Stimulated activated CD4-positive, alpha-beta T cell treated with anti-CD3 and anti-CD28 coated beads, TNF-alpha, amount 100 ng/mL, for 4 hours (primary cell): Measurements from ENCODE around the gene FKBP5.
"Not testable (repeated sequence)": the region's sequence is repeated elsewhere in the genome, so short reads cannot be mapped to it uniquely, and the experiment has no call there.

Source experiments
- DNase-seq, 3 experiments: peaks; one replicate each; pipeline ENCODE4 v3.0.0-alpha.2; 2020; ENCODE audit warnings: low read depth in 3 of 3

Gene FKBP5

GRCh38 chr6:35690484-35690883 lies 1.8 kb upstream of the FKBP5 start:
- no peak for DNase-seq

GRCh38 chr6:35690006-35690405 lies 1.3 kb upstream of the FKBP5 start:
- DNase-seq, result not testable (repeated sequence)

- peak; percentile 15 to 22 (median 19) for DNase-seq
Observed at GRCh38 chr6:35687658-35688604, 784 bp downstream of the FKBP5 start.

DNA sequence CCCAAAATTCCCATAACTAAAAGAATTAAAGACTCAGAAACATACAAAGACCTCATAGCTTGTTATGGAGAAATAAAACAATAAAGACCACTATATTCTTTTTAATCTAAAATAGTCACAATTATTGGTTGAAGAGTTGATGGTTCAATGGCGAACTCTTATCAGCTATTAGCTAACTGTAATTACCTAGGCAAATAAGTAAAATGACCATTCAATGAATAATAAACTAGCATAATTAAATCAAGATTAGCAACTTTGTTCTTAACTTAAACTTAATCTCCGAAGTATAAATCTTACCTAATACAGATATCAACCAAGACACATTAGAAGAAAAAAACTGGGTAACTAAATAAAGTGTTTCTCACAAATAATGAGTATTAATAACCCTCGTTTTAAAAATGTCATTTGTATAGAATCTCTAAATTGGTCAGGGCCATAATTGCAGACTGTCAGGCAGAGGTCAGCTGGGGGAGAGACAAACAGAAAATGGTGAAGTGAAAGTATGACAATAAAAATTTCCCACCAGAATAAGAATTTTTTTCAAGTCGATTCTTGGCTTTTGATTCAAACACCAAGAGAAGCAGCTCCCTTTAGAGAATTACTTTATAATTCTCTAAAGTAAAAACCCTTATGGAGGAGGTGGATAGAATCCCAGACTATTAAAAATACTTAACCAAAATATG lies 1.7 kb downstream of the FKBP5 start:
- no peak for DNase-seq

DNA sequence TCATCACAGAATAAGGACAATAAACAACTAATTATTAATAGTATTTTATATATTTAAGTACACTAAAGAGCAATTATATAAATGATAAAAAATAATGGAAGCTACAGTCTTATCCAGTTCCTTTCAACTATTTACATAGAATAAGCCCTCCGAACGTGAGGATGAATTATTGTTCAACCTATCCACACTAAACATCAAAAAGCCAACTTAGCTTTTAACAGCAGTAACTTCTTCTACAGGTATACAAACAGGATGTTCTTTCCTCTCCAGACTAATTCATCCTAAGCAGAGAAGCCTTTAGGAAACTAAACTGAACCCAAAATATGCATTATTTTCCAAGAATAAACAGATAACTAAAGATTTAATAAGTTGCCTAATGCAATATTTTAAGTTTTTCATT lies 2.3 kb downstream of the FKBP5 start:
- no peak for DNase-seq

DNA sequence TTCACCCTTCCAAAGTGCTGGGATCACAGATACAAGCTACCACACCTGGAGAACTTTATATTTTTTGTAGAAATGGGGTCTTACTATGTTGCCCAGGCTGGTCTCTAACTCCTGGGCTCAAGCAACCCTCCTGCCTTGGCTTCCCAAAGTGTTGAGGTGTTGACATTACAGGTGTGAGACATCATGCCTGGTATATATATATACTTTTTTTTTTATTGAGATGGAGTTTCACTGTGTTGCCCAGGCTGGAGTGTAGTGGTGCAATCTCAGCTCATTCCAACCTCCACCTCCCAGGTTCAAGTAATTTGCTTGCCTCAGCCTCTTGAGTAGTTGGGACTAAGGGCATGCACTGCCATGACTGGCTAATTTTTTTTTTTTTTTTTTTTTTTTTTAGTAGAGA lies 5.4 kb downstream of the FKBP5 start:
- DNase-seq, result no peak

- no peak for DNase-seq
Observed at GRCh38 chr6:35681298-35681697, 7.4 kb downstream of the FKBP5 start.

GRCh38 chr6:35679399-35679798 lies 9.3 kb downstream of the FKBP5 start:
- DNase-seq, result no peak

GRCh38 chr6:35678814-35679213 lies 9.9 kb downstream of the FKBP5 start:
- no peak for DNase-seq

- no peak for DNase-seq
Observed at GRCh38 chr6:35678021-35678654, 10.6 kb downstream of the FKBP5 start.

DNA sequence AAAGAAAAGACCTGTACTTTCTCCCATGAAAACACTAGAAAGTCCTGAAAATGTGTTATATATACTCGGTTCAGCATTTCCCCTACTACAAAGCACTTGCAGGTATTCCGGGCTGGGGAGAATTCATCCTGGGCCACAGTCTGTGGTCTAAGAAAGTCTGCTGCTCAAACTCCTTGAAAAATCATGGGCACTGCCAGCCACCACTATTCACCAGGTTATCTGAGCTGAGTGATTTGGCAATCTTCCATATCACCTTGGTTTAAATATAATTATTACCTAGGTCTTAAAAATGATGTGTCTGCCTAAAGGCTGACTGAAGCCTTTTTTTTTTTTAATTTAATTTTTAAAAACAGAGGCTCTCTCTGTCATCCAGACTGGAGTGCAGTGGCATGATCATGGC lies 11.3 kb downstream of the FKBP5 start:
- DNase-seq, result no peak

DNA sequence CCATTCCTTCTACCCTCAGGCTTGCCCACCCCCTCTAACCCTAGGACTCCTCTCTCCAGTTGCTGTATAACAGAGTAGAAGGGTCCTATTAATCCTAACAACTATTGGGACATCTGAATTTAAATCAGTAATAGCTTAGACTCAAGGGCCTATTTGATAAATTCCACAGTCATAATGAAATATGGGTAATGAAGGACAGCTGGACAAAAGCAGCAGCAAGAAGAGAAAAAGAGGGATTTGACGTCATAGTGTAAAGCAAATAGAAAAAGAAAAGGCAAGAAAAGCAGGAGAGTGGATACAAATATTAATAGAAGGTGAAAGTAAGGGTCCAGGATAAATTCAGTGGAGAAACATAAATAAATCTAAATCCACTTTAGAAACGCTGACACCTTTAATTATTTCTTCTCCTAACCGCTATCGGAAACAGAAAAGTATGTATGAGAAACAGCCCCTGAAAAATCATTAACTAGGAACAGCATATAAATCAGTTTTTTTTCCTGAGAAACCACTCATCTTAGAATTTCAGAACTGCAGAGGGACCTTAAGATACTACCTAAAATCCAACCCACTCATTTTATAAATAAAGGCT lies 12.8 kb downstream of the FKBP5 start:
- DNase-seq, result no peak

- no peak for DNase-seq
Observed at GRCh38 chr6:35674594-35674993, 14.1 kb downstream of the FKBP5 start.

DNA sequence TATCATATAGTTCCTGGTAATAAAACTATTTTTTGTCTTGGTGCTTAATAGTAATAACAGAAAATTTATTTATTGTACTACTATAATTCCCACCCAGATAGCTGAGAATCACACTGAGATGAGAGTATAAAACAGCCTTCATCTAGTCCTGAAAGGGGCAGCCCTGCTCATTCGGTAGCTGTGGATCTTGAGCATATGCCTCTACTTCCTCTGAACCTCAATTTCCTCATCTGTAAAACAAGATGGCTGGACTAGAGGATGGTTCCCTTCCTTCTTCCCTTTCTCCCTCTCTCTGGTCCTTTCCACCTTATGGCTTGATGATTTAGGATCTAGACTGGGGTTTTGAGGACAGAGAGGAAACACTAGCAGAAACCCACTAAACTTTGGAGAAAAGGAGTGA lies 15.0 kb downstream of the FKBP5 start:
- no peak for DNase-seq

DNA sequence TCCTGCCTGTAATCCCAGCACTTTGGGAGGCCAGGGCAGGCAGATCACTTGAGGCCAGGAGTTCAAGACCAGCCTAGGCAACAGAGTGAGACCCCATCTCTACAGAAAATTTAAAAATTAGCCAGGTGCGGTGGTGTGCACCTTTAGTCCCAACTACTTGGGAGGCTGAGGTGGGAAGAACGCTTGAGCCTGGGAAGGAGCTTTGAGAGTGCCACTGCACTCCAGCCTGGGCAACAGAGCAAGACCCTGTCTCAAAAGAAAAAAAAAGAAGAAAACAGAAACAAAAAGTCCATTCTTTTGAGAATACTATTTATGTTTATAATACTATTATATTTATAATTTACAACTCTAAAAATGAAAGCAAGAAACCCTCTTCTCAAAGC lies 15.4 kb downstream of the FKBP5 start:
- not testable (repeated sequence) for DNase-seq

DNA sequence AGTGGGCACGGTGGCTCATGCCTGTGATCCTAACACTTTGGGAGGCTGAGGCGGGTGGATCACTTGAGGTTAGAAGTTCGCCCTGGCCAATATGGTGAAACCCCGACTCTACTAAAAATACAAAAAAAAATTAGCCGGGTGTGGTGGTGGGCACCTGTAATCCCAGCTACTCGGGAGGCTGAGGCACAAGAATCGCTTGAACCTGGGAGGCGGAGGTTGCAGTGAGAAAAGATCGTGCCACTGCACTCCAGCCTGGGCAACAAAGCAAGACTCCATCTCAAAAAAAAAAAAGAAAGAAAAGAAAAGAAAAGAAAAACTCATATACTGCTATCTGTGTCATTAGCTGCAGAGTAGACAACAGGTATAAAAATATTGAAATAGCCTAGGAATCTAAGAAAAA lies 18.3 kb downstream of the FKBP5 start:
- DNase-seq, result not testable (repeated sequence)

DNA sequence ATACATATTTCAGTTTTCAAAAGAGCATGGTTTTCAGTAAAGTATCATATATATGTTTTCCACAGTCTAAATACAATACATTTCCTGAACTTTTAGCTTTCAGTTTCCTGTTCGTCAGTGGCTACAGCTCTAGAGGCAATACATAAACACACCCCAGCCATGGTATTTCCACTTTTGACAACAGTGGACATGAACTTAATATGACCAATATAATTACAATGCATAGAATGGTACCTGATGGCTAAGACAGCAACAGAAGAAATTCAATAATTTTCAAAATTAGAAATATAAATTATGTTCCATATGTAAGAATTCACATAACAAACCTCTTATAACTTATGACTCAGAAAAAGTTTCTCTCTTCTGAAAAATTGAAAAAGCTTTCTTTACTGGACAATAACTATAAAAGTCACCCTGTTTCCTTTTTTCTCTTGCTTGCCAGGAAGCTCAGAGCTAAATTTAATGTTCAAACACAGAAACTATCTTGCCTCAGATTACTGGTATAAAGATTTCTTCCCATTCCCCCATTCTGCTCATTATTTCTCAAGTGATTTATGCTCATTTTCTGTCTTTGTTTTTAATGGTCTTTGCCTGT lies 19.2 kb downstream of the FKBP5 start:
- no peak for DNase-seq

DNA sequence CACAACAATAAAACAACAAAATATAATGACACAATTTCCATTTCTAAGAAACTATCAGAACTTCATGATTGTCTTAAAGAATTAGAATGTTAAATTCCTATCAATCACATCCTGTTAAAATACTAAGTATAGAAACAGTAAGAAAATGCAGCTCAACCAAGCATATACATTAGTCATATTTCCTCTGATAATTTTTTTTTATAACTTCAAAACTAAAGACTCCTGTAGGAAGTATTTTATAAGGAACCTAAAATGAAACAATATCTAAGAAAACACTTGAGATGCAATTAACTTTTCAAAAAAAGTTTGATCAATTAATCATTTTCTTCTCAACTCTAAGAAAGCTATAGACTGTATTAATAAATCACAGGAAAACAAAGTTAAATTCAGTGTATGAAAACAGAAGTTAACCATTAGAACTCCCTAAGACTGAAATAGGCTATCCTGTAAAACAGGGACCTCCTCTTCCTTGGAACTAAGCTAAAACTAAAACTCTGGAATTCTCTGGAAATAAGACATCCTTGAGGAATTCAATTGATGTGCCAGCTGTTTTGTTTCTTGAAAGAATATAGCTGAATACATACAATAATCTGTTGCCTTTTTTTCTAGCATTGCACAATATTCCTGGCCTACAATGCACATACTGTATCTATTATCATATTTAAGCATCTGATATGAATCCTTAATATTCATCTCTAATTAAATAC lies 19.8 kb downstream of the FKBP5 start:
- DNase-seq, result no peak

GRCh38 chr6:35668096-35668495 lies 20.6 kb downstream of the FKBP5 start:
- no peak for DNase-seq

DNA sequence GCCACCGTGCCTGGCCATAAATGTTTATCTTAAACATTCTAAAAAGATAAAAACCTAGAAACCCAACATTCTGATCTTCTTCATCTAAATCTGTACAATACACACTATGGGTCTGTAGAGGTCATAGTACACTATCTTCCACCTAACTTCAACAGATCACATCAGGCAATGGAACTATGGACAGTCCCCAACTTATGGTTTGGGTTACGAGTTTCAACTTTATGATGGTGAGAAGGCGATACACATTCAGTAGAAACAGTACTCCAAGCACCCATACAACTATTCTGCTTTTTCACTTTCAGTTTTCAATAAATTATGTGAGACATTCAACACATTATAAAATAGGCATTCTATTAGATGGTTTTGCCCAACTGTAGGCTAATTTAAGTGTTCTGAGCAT lies 23.1 kb downstream of the FKBP5 start:
- DNase-seq, result no peak

GRCh38 chr6:35664945-35665344 lies 23.8 kb downstream of the FKBP5 start:
- DNase-seq, result no peak
